Endothelial cell of umbilical vein (primary cell): ENCODE measurements around the gene DLG5. TPM values are rescaled to one million over a fixed set of nuclear protein-coding genes. Genes with fewer than 3 reads are reported as not detected.

ENCODE experiments used
- BruUV-seq: library from RNA; stranded (reverse); fragments of 400-500 nt; replicated peaks from 2 replicates; lab custom pipeline; 2021; lab: Mats Ljungman, UMichigan
- CTCF ChIA-PET: fragments of 300-600, 350-600 bp; sonication (Branson Sonifier 250); formaldehyde crosslinking; loops from one replicate; lab custom pipeline; 2021; ENCODE audit warnings: antibody characterized with exemption, inconsistent platforms; lab: Charles Lee
- POLR2A ChIA-PET: fragments of 300-600, 350-600 bp; sonication (Branson Sonifier 250); formaldehyde crosslinking; loops from one replicate; lab custom pipeline; 2021; ENCODE audit warnings: antibody characterized with exemption, inconsistent platforms; lab: Charles Lee
- DNase-seq: peaks from one replicate; pipeline ENCODE4 v3.0.0-alpha.2; 2011; ENCODE audit warnings: low read depth, low spot score
- FAIRE-seq: peaks from 2 replicates; lab custom pipeline; 2011; peaks lifted over from hg19 to GRCh38; lab: Jason Lieb, UNC
- H2AFZ ChIP-seq: 2 replicates; pipeline ENCODE4 v1.6.0; 2012; ENCODE audit warnings: low read depth, low read length, control low read depth, inconsistent platforms
- H3K27ac ChIP-seq: 2 replicates; pipeline ENCODE4 v1.5.1; 2011; ENCODE audit warnings: low read depth, mild to moderate bottlenecking, control low read depth, low read length, moderate library complexity; ENCODE audit not compliant: insufficient read depth
- H3K27me3 ChIP-seq, 2 experiments: 2 replicates each; pipeline versions ENCODE4 v1.6.0 to v1.6.1; 2011; ENCODE audit warnings: low read length in 2 of 2, mixed read lengths in 1 of 2; ENCODE audit not compliant: control insufficient read depth in 2 of 2, insufficient read depth in 2 of 2
- H3K36me3 ChIP-seq, 2 experiments: 2 replicates in 1 of 2; 3 replicates in 1 of 2; pipeline ENCODE4 v1.5.1; 2011; ENCODE audit warnings: low read length in 2 of 2, mild to moderate bottlenecking in 1 of 2, moderate library complexity in 1 of 2; ENCODE audit not compliant: control insufficient read depth in 2 of 2, insufficient read depth in 2 of 2; ENCODE audit errors: extremely low read depth in 1 of 2
- H3K4me1 ChIP-seq: 3 replicates; pipeline ENCODE4 v1.5.1; 2011; ENCODE audit warnings: mild to moderate bottlenecking, low read length; ENCODE audit not compliant: control insufficient read depth, insufficient read depth; ENCODE audit errors: extremely low read depth
- H3K4me2 ChIP-seq: 2 replicates; pipeline ENCODE4 v1.6.1; 2011; ENCODE audit warnings: low read length, control low read depth, mixed read lengths; ENCODE audit not compliant: insufficient read depth
- H3K4me3 ChIP-seq, 3 experiments: fragments of 200-600 bp in 1 of 3; sonication (generic), shearing (Covaris generic) in 1 of 3; replicated peaks in 1 of 3; 2 replicates each; pipeline ENCODE4 v1.5.1; 2011 to 2016; ENCODE audit warnings: control low read depth in 3 of 3, low read length in 3 of 3, mild to moderate bottlenecking in 2 of 3, inconsistent platforms in 1 of 3, low read depth in 1 of 3, moderate library complexity in 1 of 3; ENCODE audit not compliant: insufficient read depth in 1 of 3
- H3K79me2 ChIP-seq: 2 replicates; pipeline ENCODE4 v1.6.0; 2012; ENCODE audit warnings: low read length, inconsistent platforms; ENCODE audit not compliant: control insufficient read depth, insufficient read depth
- H3K9ac ChIP-seq: replicated peaks from 2 replicates; pipeline ENCODE3; 2011; ENCODE audit warnings: low read length, control low read depth; ENCODE audit not compliant: insufficient read depth; ENCODE audit errors: extremely low read depth
- H3K9me1 ChIP-seq: replicated peaks from 3 replicates; pipeline ENCODE4 v1.6.0; 2011; ENCODE audit warnings: mild to moderate bottlenecking, low read length; ENCODE audit not compliant: control insufficient read depth, insufficient read depth; ENCODE audit errors: extremely low read depth
- H3K9me3 ChIP-seq: replicated peaks from 2 replicates; pipeline ENCODE4 v1.5.1; 2012; ENCODE audit warnings: low read length, inconsistent platforms; ENCODE audit not compliant: control insufficient read depth, insufficient read depth
- H4K20me1 ChIP-seq: replicated peaks from 2 replicates; pipeline ENCODE3; 2011; ENCODE audit warnings: mild to moderate bottlenecking, low read length; ENCODE audit not compliant: control insufficient read depth, insufficient read depth; ENCODE audit errors: extremely low read depth
- EZH2 ChIP-seq: IDR thresholded peaks from 2 replicates; pipeline ENCODE4 v1.6.1; 2012; ENCODE audit warnings: borderline replicate concordance, low read depth, mild to moderate bottlenecking, moderate library complexity, low read length, inconsistent platforms; ENCODE audit not compliant: severe bottlenecking
- FOS ChIP-seq: IDR thresholded peaks from 2 replicates; pipeline ENCODE4 v1.6.1; 2011; ENCODE audit warnings: mild to moderate bottlenecking, low read length, moderate library complexity, borderline replicate concordance; ENCODE audit not compliant: insufficient read depth
- GATA2 ChIP-seq: IDR thresholded peaks from 2 replicates; pipeline ENCODE4 v1.7.0; 2011; ENCODE audit warnings: low read depth, mild to moderate bottlenecking, moderate library complexity, mixed read lengths, low read length; ENCODE audit not compliant: insufficient read length, insufficient read depth
- JUN ChIP-seq: IDR thresholded peaks from 2 replicates; pipeline ENCODE4 v1.6.1; 2011; ENCODE audit warnings: borderline replicate concordance, low read depth; ENCODE audit not compliant: insufficient read length, insufficient read depth
- dilution Hi-C: fragments of 300-500 bp; cut with MboI; formaldehyde crosslinking; loops from one replicate; pipeline ENCODE4 v1.15.0; 2019; ENCODE audit warnings: low sequenced_read_pairs; ENCODE audit not compliant: extremely low pct_ligation_motif_present
- intact Hi-C: fragments of 100-400 bp; cut with micrococcal nuclease; formaldehyde crosslinking; loops from one replicate; pipeline ENCODE4 v1.10.0; 2022
- polyA plus RNA-seq, 4 experiments: library from polyadenylated mRNA; depleted of rRNA in 3 of 4; stranded (reverse) in 3 of 4; unstranded in 1 of 4; fragments of >200 nt; gene quantifications; 2 replicates each; pipeline versions ENCODE4 v1.2.1 to v1.2.3, GENCODE V29; 2011 to 2012; ENCODE audit warnings: missing spikeins in 1 of 4
- total RNA-seq: library from RNA; stranded (reverse); gene quantifications from 2 replicates; pipeline ENCODE4 v1.2.3, GENCODE V29; 2021
- TF ChIP-seq, protein P1 (sequence below), 2 donors: IDR thresholded peaks; 1 replicate in 1 of 2; 2 replicates in 1 of 2; pipeline ENCODE4 v1.5.1; 2011; ENCODE audit warnings: low read length in 2 of 2, mild to moderate bottlenecking in 2 of 2, moderate library complexity in 2 of 2, control low read depth in 1 of 2, inconsistent platforms in 1 of 2, low read depth in 1 of 2; ENCODE audit not compliant: insufficient read depth in 1 of 2; ENCODE audit errors: extremely low read depth in 1 of 2
- TF ChIP-seq, protein P2 (sequence below): IDR thresholded peaks from 2 replicates; pipeline ENCODE4 v1.6.1; 2011; ENCODE audit not compliant: insufficient read depth, insufficient read length

The DLG5 gene
- total and polyA plus RNA-seq, 2 donors (not counting 3 experiments of a cell fraction or from before 2014, with no cell fraction given) = 12.3 to 24.9 TPM

DNA sequence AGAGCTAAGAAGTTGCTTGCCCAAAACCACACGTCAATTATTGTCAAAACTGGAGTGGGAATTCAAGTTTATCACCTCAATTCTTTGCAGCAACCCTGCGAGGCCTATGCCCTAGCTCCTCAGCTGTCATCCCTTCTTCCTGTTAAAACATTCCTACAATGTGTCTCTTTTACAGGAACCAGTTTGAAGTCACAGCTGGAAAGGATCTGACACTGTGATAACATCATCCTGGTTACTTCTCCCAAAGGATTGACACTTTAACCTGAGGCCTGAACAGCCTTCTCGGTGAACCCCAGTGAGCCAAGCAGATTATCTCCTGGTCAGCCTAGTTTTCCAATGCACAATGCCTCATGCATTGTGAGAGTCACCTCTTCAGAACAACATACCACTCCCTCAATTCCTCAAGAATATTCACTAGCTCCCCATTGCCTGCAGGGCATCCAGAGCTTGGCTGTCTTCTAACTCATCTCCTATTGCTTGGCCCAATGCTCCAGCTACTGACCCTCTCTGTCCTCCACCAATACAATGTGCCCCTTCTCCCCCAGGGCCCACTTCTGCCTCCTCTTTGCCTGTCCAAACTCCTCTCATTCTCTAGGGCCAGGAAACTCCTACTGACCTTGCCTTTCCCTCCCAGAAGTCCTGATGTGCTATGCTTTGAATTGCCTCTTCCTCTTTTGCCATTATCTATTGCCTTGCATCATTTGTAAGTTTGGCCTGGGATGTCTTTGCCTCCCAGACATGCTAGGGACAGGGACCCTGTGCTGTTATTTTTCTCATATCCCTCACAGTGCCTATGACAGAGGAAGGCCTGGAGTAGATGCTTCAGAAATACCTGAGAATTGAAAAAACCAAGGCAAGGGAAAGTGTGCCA lies 10.4 kb upstream of the DLG5 start:
- no peak overlapping the region for H3K9ac ChIP-seq
- H3K79me2 ChIP-seq = no peaks in the 10 kb centered on the region
- no peak overlapping the region for H3K4me3 ChIP-seq
- H3K27ac ChIP-seq = no peak overlapping the region
- no peak for TF ChIP-seq FOS
- no peak for TF ChIP-seq EZH2
- TF ChIP-seq, protein P1, sequence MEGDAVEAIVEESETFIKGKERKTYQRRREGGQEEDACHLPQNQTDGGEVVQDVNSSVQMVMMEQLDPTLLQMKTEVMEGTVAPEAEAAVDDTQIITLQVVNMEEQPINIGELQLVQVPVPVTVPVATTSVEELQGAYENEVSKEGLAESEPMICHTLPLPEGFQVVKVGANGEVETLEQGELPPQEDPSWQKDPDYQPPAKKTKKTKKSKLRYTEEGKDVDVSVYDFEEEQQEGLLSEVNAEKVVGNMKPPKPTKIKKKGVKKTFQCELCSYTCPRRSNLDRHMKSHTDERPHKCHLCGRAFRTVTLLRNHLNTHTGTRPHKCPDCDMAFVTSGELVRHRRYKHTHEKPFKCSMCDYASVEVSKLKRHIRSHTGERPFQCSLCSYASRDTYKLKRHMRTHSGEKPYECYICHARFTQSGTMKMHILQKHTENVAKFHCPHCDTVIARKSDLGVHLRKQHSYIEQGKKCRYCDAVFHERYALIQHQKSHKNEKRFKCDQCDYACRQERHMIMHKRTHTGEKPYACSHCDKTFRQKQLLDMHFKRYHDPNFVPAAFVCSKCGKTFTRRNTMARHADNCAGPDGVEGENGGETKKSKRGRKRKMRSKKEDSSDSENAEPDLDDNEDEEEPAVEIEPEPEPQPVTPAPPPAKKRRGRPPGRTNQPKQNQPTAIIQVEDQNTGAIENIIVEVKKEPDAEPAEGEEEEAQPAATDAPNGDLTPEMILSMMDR (IDR thresholded peaks at IDR 0.05; ENCODE audit: extremely low read depth in 1 of 2, insufficient read depth in 1 of 2, low read depth in 1 of 2, low read length in 2 of 2) = no peak
- no peak for TF ChIP-seq GATA2
- no peak for TF ChIP-seq JUN
- TF ChIP-seq, protein P2, sequence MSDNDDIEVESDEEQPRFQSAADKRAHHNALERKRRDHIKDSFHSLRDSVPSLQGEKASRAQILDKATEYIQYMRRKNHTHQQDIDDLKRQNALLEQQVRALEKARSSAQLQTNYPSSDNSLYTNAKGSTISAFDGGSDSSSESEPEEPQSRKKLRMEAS = no peak
- H3K4me1 ChIP-seq = no peaks in the 10 kb centered on the region
- ChIA-PET CTCF (no interaction called here), POLR2A (no interaction called here)
- FAIRE-seq = peak; percentile 38
- peaks cover 0 to 2% of the 10 kb centered on the region in 2 experiments for H3K27me3 ChIP-seq
- intact Hi-C loops = no loop called here
- no peaks in the 10 kb centered on the region for H4K20me1 ChIP-seq
- dilution Hi-C loops = no loop called here
- DNase-seq = no peak
- no peaks in the 10 kb centered on the region for H3K9me3 ChIP-seq
- no TSS peak for BruUV-seq
- no peak overlapping the region for H2AFZ ChIP-seq
- H3K9me1 ChIP-seq = no peaks in the 10 kb centered on the region
- no peaks in the 10 kb centered on the region for H3K36me3 ChIP-seq
- no peak overlapping the region for H3K4me2 ChIP-seq
